DOHH2 (cell line): Measurements from ENCODE around the gene ABLIM1.

Experiments used
- H3F3A ChIP-seq: fragments of 200-600 bp; sonication (generic), shearing (Covaris generic); 2 replicates; pipeline ENCODE4 v1.6.0; 2016; ENCODE audit warnings: antibody characterized with exemption, mild to moderate bottlenecking; ENCODE audit not compliant: control insufficient read depth, insufficient read depth
- H3K27ac ChIP-seq: fragments of 200-600 bp; sonication (generic); 2 replicates; pipeline ENCODE4 v1.5.1; 2014; ENCODE audit warnings: low read depth, mild to moderate bottlenecking, low read length, moderate library complexity
- H3K27me3 ChIP-seq: fragments of 200-600 bp; sonication (generic); 2 replicates; pipeline ENCODE4 v1.6.1; 2014; ENCODE audit warnings: mild to moderate bottlenecking, low read length, mixed read lengths; ENCODE audit not compliant: control insufficient read depth
- H3K36me3 ChIP-seq: fragments of 200-600 bp; sonication (generic); 2 replicates; pipeline ENCODE4 v1.6.1; 2014; ENCODE audit warnings: mild to moderate bottlenecking, low read length, moderate library complexity, mixed read lengths; ENCODE audit not compliant: control insufficient read depth
- H3K4me1 ChIP-seq: fragments of 200-600 bp; sonication (generic); 2 replicates; pipeline ENCODE4 v1.6.1; 2014; ENCODE audit warnings: mild to moderate bottlenecking, low read length, mixed read lengths; ENCODE audit not compliant: control insufficient read depth
- H3K4me2 ChIP-seq: fragments of 200-600 bp; sonication (generic); 2 replicates; pipeline ENCODE4 v1.6.0; 2014; ENCODE audit warnings: mild to moderate bottlenecking, low read length, moderate library complexity
- H3K4me3 ChIP-seq: fragments of 200-600 bp; sonication (generic); 2 replicates; pipeline ENCODE4 v1.5.1; 2014; ENCODE audit warnings: mild to moderate bottlenecking, low read length, mixed read lengths
- H3K79me2 ChIP-seq: fragments of 200-600 bp; sonication (generic); 2 replicates; pipeline ENCODE4 v1.6.1; 2014; ENCODE audit warnings: mild to moderate bottlenecking, low read length, mixed read lengths; ENCODE audit not compliant: control insufficient read depth
- H3K9me2 ChIP-seq: fragments of 200-600 bp; sonication (generic); replicated peaks from 2 replicates; pipeline ENCODE4 v1.6.1; 2014; ENCODE audit warnings: mild to moderate bottlenecking, low read length, mixed read lengths; ENCODE audit not compliant: control insufficient read depth
- H3K9me3 ChIP-seq: fragments of 200-600 bp; sonication (generic); 2 replicates; pipeline ENCODE4 v1.6.1; 2014; ENCODE audit warnings: antibody characterized with exemption, low read length, mixed read lengths; ENCODE audit not compliant: control insufficient read depth, insufficient read depth
- H4K20me1 ChIP-seq: fragments of 200-600 bp; sonication (generic); 2 replicates; pipeline ENCODE4 v1.6.0; 2014; ENCODE audit warnings: low read depth, mild to moderate bottlenecking, antibody characterized with exemption, low read length, moderate library complexity; ENCODE audit not compliant: control insufficient read depth, insufficient read depth
- EZH2phosphoT487 ChIP-seq: fragments of 200-600 bp; sonication (generic); IDR thresholded peaks from 2 replicates; pipeline ENCODE4 v1.6.1; 2017; ENCODE audit warnings: borderline replicate concordance, mild to moderate bottlenecking, antibody characterized with exemption, low read length, moderate library complexity, mixed read lengths
- TF ChIP-seq, protein P1 (sequence below): fragments of 200-600 bp; sonication (generic); IDR thresholded peaks from one replicate; pipeline ENCODE4 v1.5.1; 2014; ENCODE audit warnings: antibody characterized with exemption, mild to moderate bottlenecking, low read depth, low read length; ENCODE audit not compliant: poor library complexity, severe bottlenecking

The ABLIM1 gene

DNA sequence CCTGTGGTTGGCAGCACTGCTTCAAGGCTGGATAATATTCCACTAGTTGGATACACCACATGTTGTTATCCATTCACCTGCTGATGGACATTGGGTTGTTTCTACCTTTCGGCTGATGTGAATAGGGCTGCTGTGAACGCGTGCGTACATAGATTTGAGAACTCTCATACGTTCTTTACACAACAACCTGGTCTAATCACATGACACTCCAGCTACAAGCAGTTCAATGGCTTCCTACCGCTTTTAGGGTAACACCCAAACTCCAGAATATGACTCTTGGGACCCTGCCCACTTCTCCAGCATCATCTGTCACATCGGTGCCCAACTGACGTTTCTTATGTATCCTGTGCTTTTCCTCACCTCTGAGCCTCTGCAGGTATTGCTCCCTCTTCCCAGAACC, 114.6 kb downstream of the ABLIM1 start:
- H4K20me1 ChIP-seq = no peaks in the 10 kb centered on the region
- peaks cover 80% of the 10 kb centered on the region for H3K4me1 ChIP-seq
- H3K36me3 ChIP-seq = no peaks in the 10 kb centered on the region
- TF ChIP-seq, protein P1, sequence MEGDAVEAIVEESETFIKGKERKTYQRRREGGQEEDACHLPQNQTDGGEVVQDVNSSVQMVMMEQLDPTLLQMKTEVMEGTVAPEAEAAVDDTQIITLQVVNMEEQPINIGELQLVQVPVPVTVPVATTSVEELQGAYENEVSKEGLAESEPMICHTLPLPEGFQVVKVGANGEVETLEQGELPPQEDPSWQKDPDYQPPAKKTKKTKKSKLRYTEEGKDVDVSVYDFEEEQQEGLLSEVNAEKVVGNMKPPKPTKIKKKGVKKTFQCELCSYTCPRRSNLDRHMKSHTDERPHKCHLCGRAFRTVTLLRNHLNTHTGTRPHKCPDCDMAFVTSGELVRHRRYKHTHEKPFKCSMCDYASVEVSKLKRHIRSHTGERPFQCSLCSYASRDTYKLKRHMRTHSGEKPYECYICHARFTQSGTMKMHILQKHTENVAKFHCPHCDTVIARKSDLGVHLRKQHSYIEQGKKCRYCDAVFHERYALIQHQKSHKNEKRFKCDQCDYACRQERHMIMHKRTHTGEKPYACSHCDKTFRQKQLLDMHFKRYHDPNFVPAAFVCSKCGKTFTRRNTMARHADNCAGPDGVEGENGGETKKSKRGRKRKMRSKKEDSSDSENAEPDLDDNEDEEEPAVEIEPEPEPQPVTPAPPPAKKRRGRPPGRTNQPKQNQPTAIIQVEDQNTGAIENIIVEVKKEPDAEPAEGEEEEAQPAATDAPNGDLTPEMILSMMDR = no peak
- no peak for TF ChIP-seq EZH2phosphoT487
- H3K27ac ChIP-seq = peak overlapping the region; percentile 85
- H3K4me3 ChIP-seq = peak overlapping the region; percentile 69
- H3K79me2 ChIP-seq = no peaks in the 10 kb centered on the region
- 0 out of 2 replicates have a peak, but pooled peaks cover 2% of the 10 kb centered on the region for H3F3A ChIP-seq
- peak overlapping the region; percentile 88 for H3K4me2 ChIP-seq
- H3K27me3 ChIP-seq = no peaks in the 10 kb centered on the region
- H3K9me2 ChIP-seq = no peaks in the 10 kb centered on the region
- no peaks in the 10 kb centered on the region for H3K9me3 ChIP-seq

DNA sequence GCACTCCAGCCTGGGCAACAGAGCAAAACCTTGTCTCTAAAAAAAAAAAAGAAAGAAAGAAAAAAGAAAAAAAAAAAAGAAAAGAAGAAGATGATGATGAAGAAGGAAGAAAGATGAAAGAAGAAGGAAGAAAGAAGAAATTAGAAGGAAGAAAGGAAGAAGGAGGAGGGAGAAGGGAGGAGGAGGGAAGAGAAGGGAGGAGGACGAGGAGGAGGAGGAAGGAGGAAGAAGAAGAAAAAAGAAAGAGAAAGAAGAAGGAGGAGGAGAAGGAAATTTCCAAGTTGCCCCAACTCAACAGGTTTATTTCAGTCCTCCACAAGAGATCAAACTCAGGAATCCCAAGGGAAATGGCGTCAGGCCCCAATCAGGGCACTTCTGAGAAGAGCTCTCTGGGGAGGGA, 115.7 kb downstream of the ABLIM1 start:
- Histone ChIP-seq H4K20me1 (no peaks in the 10 kb centered on the region), H3K27me3 (no peaks in the 10 kb centered on the region), H3F3A (peaks cover 7% of the 10 kb centered on the region; the same call in 1 of the 2 replicates), H3K4me1 (peaks cover 90% of the 10 kb centered on the region), H3K9me2 (no peaks in the 10 kb centered on the region), H3K4me3 (no peak overlapping the region), H3K9me3 (no peaks in the 10 kb centered on the region), H3K4me2 (0 out of 2 replicates have a peak overlapping the region, but pooled peaks have one; percentile 4), H3K27ac (no peak overlapping the region), H3K36me3 (no peaks in the 10 kb centered on the region), H3K79me2 (no peaks in the 10 kb centered on the region)
- TF ChIP-seq, protein P1 = no peak
- no peak for TF ChIP-seq EZH2phosphoT487

DNA sequence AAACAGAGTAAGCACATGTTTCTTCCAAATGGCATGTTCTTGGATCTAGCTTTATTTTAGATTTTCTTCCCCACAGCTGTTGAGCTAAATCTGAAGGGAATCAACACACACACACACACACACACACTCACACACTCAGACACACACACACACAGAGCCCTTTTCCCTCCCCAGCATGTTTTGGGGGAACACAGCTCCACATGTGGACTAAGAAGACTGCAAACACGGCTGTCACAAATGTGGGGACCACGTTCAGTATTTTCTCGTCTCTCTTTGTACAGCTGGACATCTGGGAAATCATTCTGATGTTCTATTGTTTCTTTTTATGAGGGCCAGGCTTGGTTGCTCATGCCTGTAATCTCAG, 116.3 kb downstream of the ABLIM1 start:
- Histone ChIP-seq H3K4me1 (peaks cover 86% of the 10 kb centered on the region), H3K36me3 (no peaks in the 10 kb centered on the region), H3K9me3 (no peaks in the 10 kb centered on the region), H3F3A (peaks cover 7% of the 10 kb centered on the region; the same call in 1 of the 2 replicates), H3K27ac (no peak overlapping the region), H3K9me2 (no peaks in the 10 kb centered on the region), H4K20me1 (no peaks in the 10 kb centered on the region), H3K79me2 (no peaks in the 10 kb centered on the region), H3K4me2 (no peak overlapping the region), H3K27me3 (no peaks in the 10 kb centered on the region), H3K4me3 (no peak overlapping the region)
- no peak for TF ChIP-seq EZH2phosphoT487
- TF ChIP-seq, protein P1 = no peak
